Kidney (tissue), 14 donors: Measurements from ENCODE around the gene BMS1. TPM values are rescaled to one million over a fixed set of nuclear protein-coding genes. Genes with fewer than 3 reads are reported as not detected.

ENCODE experiments used
- DNase-seq, 5 donors: peaks; one replicate each; pipeline ENCODE4 v3.0.0-alpha.2; 2013 to 2020
- FAIRE-seq: peaks from 2 replicates; lab custom pipeline; 2012; peaks lifted over from hg19 to GRCh38; lab: Jason Lieb, UNC
- H3K27ac ChIP-seq, 2 donors: one replicate each; pipeline ENCODE4 v1.7.0; 2013; ENCODE audit warnings: low read depth in 2 of 2, low read length in 2 of 2, inconsistent platforms in 1 of 2
- H3K27me3 ChIP-seq: one replicate; pipeline ENCODE4 v1.7.1; 2013; ENCODE audit warnings: low read length, inconsistent platforms; ENCODE audit not compliant: control insufficient read depth, insufficient read depth
- H3K36me3 ChIP-seq, 3 donors: one replicate each; pipeline versions ENCODE4 v1.7.0 to v1.7.1; 2013; ENCODE audit warnings: low read length in 3 of 3, control low read depth in 1 of 3, inconsistent platforms in 1 of 3; ENCODE audit not compliant: insufficient read depth in 3 of 3, control insufficient read depth in 2 of 3
- H3K4me1 ChIP-seq, 3 donors: one replicate each; pipeline versions ENCODE4 v1.7.0 to v1.7.1; 2013; ENCODE audit warnings: low read length in 3 of 3, inconsistent platforms in 1 of 3, low read depth in 1 of 3; ENCODE audit not compliant: control insufficient read depth in 2 of 3, insufficient read depth in 2 of 3
- H3K4me3 ChIP-seq, 3 donors: one replicate each; pipeline versions ENCODE4 v1.7.0 to v1.8.1; 2013; ENCODE audit warnings: low read length in 3 of 3, control low read depth in 1 of 3, inconsistent platforms in 1 of 3
- H3K9ac ChIP-seq, 3 donors: one replicate each; pipeline versions ENCODE4 v1.7.0 to v1.7.1; 2013; ENCODE audit warnings: low read length in 3 of 3, control low read depth in 1 of 3, inconsistent platforms in 1 of 3
- H3K9me3 ChIP-seq, 3 donors: one replicate each; pipeline versions ENCODE4 v1.7.0 to v1.7.1; 2013; ENCODE audit warnings: low read length in 3 of 3, control low read depth in 1 of 3, inconsistent platforms in 1 of 3; ENCODE audit not compliant: control insufficient read depth in 2 of 3, insufficient read depth in 1 of 3
- CTCF ChIP-seq: IDR thresholded peaks from 3 replicates; pipeline ENCODE4 v1.5.1; 2012; ENCODE audit warnings: mild to moderate bottlenecking, moderate library complexity, borderline replicate concordance; ENCODE audit not compliant: insufficient read depth; ENCODE audit errors: extremely low read depth
- intact Hi-C: fragments of 100-400 bp; cut with DNase I; formaldehyde crosslinking; loops from one replicate; pipeline ENCODE4 v1.11.1; 2022
- polyA plus RNA-seq: library from polyadenylated mRNA; stranded (reverse); fragments of 350-450 nt; fragmentation: Illumina TruSeq; extraction: RNeasy Lipid Tissue Mini Kit (QIAGEN cat#74804); gene quantifications from one replicate; pipeline ENCODE4 v1.2.3, GENCODE V29; 2014; ENCODE audit warnings: low read depth, low replicate concordance; ENCODE audit not compliant: insufficient read depth
- total RNA-seq: library from RNA; stranded (reverse); fragmentation: NEBNext Ultra II Directional; extraction: Animal tissue kit (Norgen Biotek cat#: 25700); gene quantifications from one replicate; pipeline ENCODE4 v1.2.1, GENCODE V29; 2021
- donor health status: control.
- donor health status: control.
- donor health status: control.
- donor health status: control.
- donor health status: control.
- donor health status: DM: yes; HTN: yes; CAD: no.
- donor health status: Normal renal cell carcinoma (clear cell type).

Gene BMS1
- total and polyA plus RNA-seq, 2 donors from 2014 or later = 6.0 to 14.1 TPM

DNA sequence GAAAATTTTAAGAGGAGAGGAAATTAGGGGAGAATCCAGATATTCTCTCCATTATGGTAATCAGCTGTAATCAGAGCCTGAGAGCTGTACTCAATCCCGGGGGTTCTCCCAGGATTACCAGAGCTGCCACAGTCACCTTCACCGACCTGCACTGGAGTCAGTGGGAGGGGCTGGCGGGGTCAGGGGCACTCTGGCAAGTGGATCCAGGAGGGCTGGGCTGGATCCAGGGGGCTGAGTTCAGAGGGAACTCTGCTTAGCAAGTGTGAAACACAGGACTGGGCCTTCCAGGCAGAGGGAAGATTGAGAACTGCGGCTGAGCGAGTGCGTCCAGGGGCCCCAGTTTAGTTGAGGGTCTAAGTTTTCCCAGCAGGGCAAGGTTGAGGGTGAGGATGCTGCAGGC lies 89.2 kb downstream of the BMS1 start:
- intact Hi-C loops = loop anchor here (10.0 kb wide), 1 partner anchor 213 kb away; no protein-coding TSS in a partner anchor
- H3K4me1 ChIP-seq = peaks cover 0 to 10% (median 0%) of the 10 kb centered on the region in 3 donors
- no peak for FAIRE-seq
- H3K9me3 ChIP-seq = no peaks in the 10 kb centered on the region
- H3K36me3 ChIP-seq = no peaks in the 10 kb centered on the region
- H3K27ac ChIP-seq = no peak overlapping the region
- TF ChIP-seq CTCF = no peak
- peak in 1 of 5 donors; percentile 53 for DNase-seq
- H3K27me3 ChIP-seq = no peaks in the 10 kb centered on the region
- H3K4me3 ChIP-seq = no peak overlapping the region
- H3K9ac ChIP-seq = no peak overlapping the region

DNA sequence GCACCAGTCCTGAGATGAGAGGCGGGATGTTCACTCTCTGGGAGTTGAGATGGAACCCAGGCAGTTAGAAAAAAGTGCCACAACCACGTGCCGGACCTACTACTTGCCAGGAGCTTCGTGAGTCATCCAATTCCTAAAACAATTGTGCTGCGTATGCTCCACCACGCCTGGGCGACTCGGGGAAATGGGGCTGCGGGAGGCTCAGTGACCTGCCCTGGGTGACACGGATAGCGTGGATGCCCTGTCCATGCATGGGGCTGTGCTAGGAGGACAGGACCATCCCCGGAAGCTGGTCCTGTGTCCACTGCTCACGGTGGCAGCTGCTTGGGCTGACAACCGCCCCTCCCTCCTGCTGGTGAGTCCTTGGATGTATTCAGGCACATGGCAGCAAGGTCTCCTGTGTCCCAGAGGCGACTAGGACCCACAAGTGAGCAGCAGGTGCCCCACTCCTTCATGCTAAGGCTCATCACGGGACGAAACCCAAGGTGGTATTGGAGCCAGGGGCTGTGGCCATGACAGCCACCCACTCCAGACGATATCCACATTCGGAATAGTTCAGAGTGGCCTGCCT lies 90.4 kb downstream of the BMS1 start:
- intact Hi-C loops = loop anchor here (10.0 kb wide), 1 partner anchor 212 kb away; no protein-coding TSS in a partner anchor
- no peak for FAIRE-seq
- no peak for TF ChIP-seq CTCF

DNA sequence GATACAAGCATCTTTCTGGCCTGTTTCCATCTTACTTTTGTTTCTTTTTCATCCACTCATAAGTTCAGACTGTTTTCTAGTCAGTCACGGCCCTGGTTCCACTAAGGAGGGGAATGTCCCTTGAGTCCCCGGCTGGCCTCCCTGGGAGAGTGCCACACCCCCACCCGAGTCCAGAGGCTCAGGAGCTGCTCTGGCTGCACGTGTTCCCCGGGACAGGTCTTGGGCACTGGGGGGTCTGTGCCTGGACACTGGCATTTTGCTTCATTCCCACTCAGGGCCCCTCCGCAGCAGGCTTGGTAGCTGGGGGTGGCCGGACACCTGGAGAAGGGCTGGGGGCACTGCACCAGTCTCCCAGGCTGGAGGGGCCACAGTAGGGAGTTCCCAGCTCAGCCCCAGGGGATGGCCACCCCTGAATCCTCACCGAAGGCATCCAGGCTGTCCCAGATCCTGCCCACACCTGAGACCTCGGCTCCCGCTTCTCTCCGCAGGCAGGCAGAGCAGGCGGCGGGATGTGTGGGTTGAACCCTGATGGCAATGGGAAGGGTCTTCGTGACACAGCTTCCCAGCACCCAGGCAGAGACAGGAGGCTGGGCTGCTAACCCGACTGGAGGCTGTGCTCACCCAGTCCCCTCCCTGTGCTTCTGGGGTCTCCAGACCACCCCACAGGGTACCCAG lies 92.3 kb downstream of the BMS1 start:
- intact Hi-C loops = loop anchor here (10.0 kb wide), 1 partner anchor 210 kb away; no protein-coding TSS in a partner anchor
- H3K27ac ChIP-seq = no peak overlapping the region
- no peak overlapping the region for H3K4me3 ChIP-seq
- FAIRE-seq = no peak
- no peak for TF ChIP-seq CTCF
- peak in 1 of 5 donors; percentile 76 for DNase-seq
- no peaks in the 10 kb centered on the region for H3K36me3 ChIP-seq
- H3K27me3 ChIP-seq = no peaks in the 10 kb centered on the region
- no peaks in the 10 kb centered on the region for H3K9me3 ChIP-seq
- peaks cover 0 to 10% (median 0%) of the 10 kb centered on the region in 3 donors for H3K4me1 ChIP-seq
- H3K9ac ChIP-seq = no peak overlapping the region

More for the DNA sequence above, 90.4 kb downstream of the BMS1 start:
- Histone ChIP-seq H3K27ac (no peak overlapping the region), H3K27me3 (no peaks in the 10 kb centered on the region), H3K36me3 (no peaks in the 10 kb centered on the region), H3K4me1 (peaks cover 0 to 10% (median 0%) of the 10 kb centered on the region in 3 donors), H3K9ac (no peak overlapping the region), H3K9me3 (no peaks in the 10 kb centered on the region), H3K4me3 (no peak overlapping the region)
- DNase-seq = peak in 1 of 5 donors; percentile 48
